ENCODE results near the gene FUT6. TPM values are rescaled to one million over a fixed set of nuclear protein-coding genes. Genes with fewer than 3 reads are reported as not detected.
"Not testable (repeated sequence)": the region's sequence is repeated elsewhere in the genome, so short reads cannot be mapped to it uniquely, and the experiment has no call there.

Gene FUT6
- total RNA-seq, 4 donors from 2014 or later: 90.8 to 329 (median 210) TPM

- Histone ChIP-seq H3K4me3 (no peak overlapping the region), H3K27ac (no peak overlapping the region), H3K4me1 (no peaks in the 10 kb centered on the region), H3K27me3 (no peaks in the 10 kb centered on the region), H3K36me3 (no peaks in the 10 kb centered on the region), H3K9me3 (no peaks in the 10 kb centered on the region)
- DNase-seq: no peak
- TF ChIP-seq, protein P1, sequence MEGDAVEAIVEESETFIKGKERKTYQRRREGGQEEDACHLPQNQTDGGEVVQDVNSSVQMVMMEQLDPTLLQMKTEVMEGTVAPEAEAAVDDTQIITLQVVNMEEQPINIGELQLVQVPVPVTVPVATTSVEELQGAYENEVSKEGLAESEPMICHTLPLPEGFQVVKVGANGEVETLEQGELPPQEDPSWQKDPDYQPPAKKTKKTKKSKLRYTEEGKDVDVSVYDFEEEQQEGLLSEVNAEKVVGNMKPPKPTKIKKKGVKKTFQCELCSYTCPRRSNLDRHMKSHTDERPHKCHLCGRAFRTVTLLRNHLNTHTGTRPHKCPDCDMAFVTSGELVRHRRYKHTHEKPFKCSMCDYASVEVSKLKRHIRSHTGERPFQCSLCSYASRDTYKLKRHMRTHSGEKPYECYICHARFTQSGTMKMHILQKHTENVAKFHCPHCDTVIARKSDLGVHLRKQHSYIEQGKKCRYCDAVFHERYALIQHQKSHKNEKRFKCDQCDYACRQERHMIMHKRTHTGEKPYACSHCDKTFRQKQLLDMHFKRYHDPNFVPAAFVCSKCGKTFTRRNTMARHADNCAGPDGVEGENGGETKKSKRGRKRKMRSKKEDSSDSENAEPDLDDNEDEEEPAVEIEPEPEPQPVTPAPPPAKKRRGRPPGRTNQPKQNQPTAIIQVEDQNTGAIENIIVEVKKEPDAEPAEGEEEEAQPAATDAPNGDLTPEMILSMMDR (IDR thresholded peaks at IDR 0.05): no peak
- TF ChIP-seq POLR2A (IDR thresholded peaks at IDR 0.05): no peak
Observed at GRCh38 chr19:5863030-5863665, 23.6 kb upstream of the FUT6 start.

DNA sequence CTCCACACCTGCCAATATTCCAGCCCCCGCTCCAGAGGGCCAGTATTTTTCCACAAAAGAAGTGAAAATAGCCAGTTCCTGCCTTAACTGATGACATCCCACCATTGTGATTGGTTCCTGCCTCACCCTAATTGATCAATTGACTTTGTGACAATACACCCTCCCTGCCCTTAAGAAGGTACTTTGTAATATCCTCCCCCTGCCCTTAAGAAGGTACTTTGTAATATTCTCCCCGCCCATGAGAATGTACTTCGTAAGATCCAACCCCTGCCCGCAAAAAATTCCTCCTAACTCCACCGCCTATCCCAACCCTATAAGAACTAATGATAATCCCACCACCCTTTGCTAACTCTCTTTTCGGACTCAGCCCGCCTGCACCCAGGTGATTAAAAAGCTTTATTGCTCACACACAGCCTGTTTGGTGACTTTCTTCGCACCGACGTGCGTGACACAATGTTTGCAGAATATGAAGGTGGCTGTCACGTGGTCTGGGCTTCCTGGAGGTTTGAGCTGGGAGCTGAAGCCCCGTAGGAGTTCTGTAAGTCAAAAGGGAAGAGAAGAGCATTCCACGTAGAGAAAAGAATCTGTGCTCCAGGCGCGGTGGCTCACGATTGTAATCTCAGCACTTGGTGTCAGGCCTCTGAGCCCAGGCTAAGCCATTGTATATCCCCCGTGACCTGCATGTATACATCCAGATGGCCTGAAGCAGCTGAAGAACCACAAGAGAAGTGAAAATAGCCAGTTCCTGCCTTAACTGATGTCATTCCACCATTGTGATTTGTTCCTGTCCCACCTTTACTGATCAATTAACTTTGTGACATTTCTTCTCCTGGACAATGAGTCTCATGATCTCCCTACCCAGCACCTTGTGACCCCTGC lies 17.9 kb upstream of the FUT6 start:
- Histone ChIP-seq H3K9me3 (no peaks in the 10 kb centered on the region), H3K27me3 (no peaks in the 10 kb centered on the region), H3K4me1 (no peaks in the 10 kb centered on the region), H3K36me3 (no peaks in the 10 kb centered on the region), H3K27ac (no peak overlapping the region), H3K4me3 (no peak overlapping the region)
- TF ChIP-seq POLR2A (IDR thresholded peaks at IDR 0.05): no peak
- TF ChIP-seq, protein P1 (IDR thresholded peaks at IDR 0.05): no peak
- DNase-seq: no peak

DNA sequence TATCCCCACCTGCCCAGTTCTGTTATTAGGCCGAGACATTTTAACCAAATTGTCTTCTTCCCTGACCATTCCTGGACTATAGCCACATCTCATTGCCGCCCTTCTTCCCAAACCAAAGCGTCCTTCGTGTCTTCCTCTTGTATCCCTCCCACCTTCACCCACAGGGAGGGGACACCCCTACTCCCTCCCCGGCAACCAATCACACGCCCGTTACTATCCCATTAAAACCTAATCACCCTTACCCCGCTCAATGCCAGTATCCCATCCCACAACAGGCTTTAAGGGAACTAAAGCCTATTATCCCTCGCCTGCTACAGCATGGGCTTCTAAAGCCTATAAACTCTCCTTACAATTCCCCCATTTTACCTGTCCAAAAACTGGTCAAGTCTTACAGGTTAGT lies 15.6 kb upstream of the FUT6 start:
- H3K36me3 ChIP-seq, H3K27me3 ChIP-seq, H3K27ac ChIP-seq, DNase-seq, H3K9me3 ChIP-seq, H3K4me3 ChIP-seq, H3K4me1 ChIP-seq: not testable (repeated sequence)

DNA sequence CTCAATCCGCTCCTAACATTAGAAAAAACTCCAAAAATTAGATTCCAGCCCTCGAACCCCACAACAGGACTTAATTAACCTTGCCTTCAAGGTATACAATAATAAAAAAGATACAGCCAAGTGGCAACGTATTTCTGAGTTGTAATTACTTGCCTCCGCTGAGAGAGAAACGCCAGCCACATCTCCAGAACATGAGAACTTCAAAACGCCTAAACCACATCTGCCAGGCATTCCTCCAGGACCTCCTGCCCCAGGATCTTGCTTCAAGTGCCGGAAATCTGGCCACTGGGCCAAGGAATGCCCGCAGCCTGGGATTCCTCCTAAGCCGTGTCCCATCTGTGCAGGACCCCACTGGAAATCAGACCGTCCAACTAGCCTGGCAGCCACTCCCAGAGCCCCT lies 14.6 kb upstream of the FUT6 start:
- H3K27ac ChIP-seq, DNase-seq, H3K9me3 ChIP-seq, H3K27me3 ChIP-seq, H3K4me1 ChIP-seq, H3K36me3 ChIP-seq, H3K4me3 ChIP-seq: not testable (repeated sequence)

- Histone ChIP-seq H3K27ac (peak within 1 kb of the TSS in 3 of 4 donors; percentile 84 to 98 (median 87)), H3K9me3 (no peaks in the 10 kb centered on the region), H3K4me3 (peak within 1 kb of the TSS in 3 of 4 donors; percentile 21 to 66 (median 47)), H3K4me1 (no peaks in the 10 kb centered on the region), H3K36me3 (no peaks in the 10 kb centered on the region), H3K27me3 (no peaks in the 10 kb centered on the region)
- peak; percentile 90 to 94 for TF ChIP-seq POLR2A (IDR thresholded peaks at IDR 0.05)
- TF ChIP-seq, protein P1 (IDR thresholded peaks at IDR 0.05): peak in 1 of 6 experiments; percentile 15
- peak in 2 of 3 donors; percentile 82 to 83 for DNase-seq
Observed at GRCh38 chr19:5851302-5851701, 11.8 kb upstream of the FUT6 start, which contains the start of gene FUT3. FUT3 (minus strand) TSS chr19:5851449.

- Histone ChIP-seq H3K27me3 (no peaks in the 10 kb centered on the region), H3K9me3 (no peaks in the 10 kb centered on the region), H3K36me3 (no peaks in the 10 kb centered on the region), H3K4me1 (peaks cover 0 to 2% (median 0%) of the 10 kb centered on the region in 4 donors), H3K27ac (peak overlapping the region in 3 of 4 donors; percentile 84 to 98 (median 87)), H3K4me3 (peak overlapping the region in 3 of 4 donors; percentile 21 to 66 (median 47))
- TF ChIP-seq, protein P1 (IDR thresholded peaks at IDR 0.05): no peak
- peak in 1 of 2 donors; percentile 8 for TF ChIP-seq POLR2A (IDR thresholded peaks at IDR 0.05)
- DNase-seq: peak in 2 of 3 donors; percentile 63 to 69
Observed at GRCh38 chr19:5850743-5851293, 11.3 kb upstream of the FUT6 start.
